Right renal pelvis (tissue), 4 donors: ENCODE measurements around the gene CLCA1. TPM values are rescaled to one million over a fixed set of nuclear protein-coding genes. Genes with fewer than 3 reads are reported as not detected.
"Not testable (repeated sequence)": the region's sequence is repeated elsewhere in the genome, so short reads cannot be mapped to it uniquely, and the experiment has no call there.

ENCODE experiments used
- DNase-seq, 4 donors: peaks; one replicate each; pipeline ENCODE4 v3.0.0-alpha.2; 2013; ENCODE audit warnings: low read depth in 4 of 4, low spot score in 3 of 4, missing footprints in 1 of 4
- polyA plus RNA-seq, 4 donors: library from polyadenylated mRNA; unstranded; fragments of 120-200 nt; gene quantifications; one replicate each; pipeline ENCODE4 v1.2.1, GENCODE V29; 2013; ENCODE audit not compliant: insufficient read length in 4 of 4

CLCA1 gene
- polyA plus RNA-seq, 4 donors = not detected

DNA sequence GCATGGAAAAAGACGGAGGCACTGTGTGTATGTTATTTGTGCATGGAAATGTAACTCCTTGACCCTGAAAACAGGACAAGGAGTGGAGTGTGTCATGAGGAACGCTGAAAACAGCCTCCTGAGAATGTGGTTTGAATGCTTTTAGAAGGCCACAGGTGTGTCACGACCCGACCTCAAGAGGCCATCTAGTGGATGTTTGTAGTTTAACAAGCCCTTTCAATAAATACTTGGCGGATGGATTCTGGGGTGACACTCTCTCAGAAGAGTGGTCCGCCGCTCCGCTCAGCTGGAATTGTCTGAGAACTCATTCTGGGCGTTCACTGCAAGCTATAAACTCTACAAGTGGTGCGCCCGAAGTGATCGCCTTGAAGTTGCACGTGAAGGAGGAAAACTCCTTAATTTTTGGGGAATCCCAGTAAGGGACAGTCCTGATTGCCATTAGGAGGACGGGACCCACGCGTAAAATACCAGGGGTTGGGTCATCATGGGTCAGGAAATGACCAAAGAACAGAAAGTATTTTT lies 33.5 kb downstream of the CLCA1 start:
- DNase-seq = not testable (repeated sequence)

DNA sequence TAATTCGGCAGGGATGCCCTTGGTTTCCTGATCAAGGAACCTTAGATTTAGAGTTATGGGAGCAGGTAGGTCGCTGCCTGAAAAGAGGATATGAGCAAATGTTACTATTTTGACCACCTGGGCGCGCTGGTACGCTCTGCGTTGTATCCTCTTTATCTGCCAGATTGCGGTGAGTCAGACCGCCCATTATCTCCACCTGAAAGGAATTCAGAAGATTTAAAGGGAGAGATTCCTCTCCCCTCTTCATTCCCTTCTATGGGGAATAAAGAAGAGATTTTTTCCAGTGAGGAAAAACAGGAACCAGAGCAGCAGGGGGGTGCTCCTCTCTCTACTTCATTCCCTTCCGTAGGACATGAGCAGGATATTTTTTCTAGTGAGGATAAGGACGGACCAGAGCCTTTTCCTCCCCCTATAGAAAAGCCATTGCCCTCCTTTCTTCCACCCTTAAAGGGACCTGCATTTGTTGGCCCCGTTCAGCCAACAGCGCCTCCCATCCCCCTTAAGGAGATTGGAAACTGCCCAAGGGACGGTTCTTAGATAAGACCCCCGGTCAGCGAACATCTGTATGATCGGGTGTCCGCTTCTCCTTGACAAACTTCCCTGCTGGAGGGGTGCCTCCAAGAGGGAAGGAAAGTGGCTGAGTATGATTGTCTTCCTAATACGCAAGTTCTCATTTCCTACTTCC lies 34.1 kb downstream of the CLCA1 start:
- DNase-seq = no peak

DNA sequence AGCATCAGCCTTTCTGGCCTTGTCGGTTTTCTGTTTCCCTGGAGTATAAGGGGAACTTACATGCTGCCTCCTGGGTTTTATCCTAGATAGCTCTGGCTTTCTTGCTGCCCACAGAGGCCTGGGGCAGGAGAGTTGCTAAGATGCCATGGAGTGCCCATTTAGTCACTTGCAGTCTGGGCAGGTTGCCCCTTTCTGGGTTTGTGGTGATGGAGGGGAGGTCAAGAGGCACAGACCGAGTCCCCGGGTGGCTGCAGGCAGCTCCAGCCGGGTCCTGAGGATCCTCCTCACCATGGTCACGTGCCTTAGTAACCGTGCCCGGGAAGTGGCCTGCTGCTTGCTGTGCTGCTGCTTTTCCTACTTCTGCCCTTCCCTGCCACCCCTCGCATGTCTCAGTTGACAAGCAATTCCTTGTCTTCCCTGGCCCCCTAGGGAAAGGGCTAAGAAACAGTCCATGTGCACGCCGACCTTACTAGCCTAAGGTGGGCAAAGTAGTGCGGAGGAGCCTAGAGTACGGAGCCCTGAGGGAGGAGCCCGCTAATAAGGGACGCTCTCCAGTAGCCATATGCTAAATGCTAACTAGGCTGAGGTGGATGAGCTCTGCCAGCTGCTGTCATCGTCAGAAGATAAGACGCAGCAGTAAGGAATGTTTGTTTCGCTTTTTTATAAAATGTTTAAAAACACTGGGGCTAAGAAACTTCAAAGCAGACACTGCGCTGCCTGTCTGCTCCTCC lies 34.8 kb downstream of the CLCA1 start:
- no peak for DNase-seq

DNA sequence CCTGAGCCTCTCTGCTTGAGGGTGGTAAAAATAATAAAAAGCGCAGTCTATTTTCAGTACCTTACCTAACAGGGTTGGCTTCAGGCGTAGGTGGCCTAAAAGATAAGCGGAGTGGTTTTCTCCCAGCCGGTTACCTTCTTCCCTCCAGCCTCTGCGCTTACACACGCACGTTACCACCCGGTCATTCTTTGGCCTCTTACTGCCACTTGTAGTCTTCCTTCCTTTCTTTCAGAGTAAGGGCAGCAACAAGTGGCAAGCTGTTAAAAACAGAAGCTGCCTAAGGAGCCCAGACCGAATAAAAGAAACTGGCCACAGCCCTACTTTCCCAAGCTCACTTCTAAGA lies 35.4 kb downstream of the CLCA1 start:
- no peak for DNase-seq

DNA sequence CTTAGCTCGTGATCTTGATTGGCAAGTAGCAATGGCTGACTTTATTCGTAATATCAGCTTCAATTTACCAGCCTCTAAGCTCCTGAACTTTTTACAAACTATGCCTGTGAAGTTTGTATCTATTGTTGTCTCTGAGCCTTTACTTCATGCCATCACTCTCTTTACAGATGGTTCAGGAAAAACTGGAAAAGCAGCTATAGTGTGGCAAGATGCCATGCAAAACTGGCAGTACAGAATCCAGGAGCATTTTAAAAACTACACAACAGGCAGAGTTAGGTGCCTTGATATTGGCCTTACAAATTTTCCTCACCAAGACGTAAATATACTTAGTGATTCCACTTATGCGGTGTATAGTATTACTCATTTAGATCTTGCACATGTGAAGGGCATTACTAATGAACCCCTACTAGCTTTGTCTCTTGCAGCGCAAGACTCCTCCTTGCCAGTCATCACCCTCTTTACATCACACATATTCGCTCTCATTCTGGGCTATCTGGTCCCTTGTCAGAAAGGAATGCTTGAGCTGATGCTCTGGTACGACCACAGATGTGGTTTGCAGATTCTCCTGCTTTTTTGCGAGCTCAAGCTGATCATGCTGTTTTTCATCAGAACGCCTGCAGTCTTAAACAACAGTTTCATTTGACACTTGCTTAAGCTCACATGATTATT lies 36.3 kb downstream of the CLCA1 start:
- DNase-seq = no peak

DNA sequence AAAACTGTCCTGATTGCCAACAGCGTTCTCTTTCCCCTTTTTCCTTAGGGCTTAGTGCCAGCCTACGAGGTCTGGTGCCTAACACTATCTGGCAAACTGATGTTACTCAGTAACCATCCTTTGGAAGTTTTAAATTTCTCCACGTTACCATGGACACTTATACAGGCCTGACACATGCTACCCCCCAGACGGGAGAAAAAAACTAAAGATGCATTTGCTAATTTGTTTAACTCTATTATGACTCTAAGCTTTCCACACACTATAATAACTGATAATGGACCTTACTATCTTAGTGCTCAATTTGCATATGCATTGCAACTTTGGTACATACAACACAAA lies 36.8 kb downstream of the CLCA1 start:
- no peak for DNase-seq

DNA sequence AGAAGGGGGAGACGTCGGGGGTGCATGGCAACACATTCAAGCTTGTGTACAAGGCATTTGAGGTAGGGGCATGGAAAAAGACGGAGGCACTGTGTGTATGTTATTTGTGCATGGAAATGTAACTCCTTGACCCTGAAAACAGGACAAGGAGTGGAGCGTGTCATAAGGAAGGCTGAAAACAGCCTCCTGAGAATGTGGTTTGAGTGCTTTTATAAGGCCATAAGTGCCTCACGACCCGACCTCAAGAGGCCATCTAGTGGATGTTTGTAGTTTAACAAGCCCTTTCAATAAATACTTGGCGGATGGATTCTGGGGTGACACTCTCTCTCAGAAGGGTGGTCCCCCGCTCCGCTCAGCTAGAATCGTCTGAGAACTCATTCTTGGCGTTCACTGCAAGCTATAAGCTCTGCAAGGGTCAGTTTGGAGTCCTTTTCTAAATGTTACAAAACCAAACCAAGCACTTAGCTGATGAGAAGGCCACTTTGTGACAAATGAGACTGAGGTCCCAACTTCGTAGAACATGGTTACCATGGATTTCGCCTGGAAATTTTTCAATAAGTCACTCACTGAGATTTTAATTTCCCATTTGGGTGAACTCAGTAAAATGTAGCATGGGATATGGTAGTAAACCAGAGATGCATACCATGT lies 39.3 kb downstream of the CLCA1 start:
- no peak for DNase-seq

DNA sequence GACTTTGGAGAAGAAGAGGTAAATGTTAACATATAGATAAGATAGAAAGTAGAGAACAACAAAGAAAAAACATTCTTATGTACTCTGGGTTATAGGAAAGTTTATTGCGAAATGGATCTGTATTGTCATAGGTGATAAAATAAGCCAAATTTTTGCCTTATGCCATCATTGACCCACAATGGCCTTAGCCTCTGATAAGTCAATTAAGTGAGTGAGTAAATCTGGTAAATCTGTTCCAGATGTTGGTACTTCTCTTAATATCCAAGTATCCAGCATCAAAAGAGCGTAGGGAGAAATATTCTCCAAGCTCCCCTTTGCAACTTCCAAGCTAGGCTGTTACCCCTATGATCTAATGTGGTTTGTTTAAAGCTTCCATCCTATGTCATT lies 39.8 kb downstream of the CLCA1 start:
- no peak for DNase-seq

DNA sequence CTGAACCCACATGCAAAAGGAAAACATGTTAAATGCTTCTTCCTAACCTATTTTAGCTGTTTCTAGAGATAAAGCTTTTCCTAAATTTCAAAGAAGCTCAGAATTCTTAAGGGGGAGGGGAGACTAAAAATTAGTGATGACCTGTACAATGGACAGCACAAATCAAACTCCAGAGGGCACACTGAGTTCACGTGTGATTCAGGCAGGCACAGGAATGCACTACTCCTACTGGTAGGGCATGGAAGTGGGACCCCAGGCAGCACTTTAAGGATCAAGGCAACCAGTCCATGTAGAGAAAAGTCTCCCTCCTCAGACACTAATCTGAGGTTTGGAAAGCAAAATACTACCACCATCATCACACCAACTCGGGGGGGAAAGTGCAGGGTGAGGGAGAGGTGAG lies 46.9 kb downstream of the CLCA1 start:
- DNase-seq = no peak

DNA sequence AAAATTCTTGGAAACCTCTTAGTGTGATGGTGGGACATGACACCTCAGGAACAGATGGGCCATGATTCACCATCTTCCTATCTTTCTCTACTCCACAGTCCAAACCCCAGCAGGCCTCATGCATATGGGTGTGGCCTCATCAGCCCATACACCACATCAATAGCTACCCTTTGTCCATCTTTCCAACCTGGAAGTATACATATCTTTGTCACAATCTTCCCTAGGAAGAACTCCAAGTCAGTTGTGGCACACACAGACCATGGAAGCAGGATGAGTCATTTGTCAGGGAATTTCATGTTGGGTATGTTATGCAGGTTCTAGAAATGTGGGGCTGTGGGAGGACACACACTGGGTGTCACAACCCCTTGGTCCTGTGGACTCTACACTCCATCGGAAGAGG lies 47.6 kb downstream of the CLCA1 start:
- DNase-seq = no peak

DNA sequence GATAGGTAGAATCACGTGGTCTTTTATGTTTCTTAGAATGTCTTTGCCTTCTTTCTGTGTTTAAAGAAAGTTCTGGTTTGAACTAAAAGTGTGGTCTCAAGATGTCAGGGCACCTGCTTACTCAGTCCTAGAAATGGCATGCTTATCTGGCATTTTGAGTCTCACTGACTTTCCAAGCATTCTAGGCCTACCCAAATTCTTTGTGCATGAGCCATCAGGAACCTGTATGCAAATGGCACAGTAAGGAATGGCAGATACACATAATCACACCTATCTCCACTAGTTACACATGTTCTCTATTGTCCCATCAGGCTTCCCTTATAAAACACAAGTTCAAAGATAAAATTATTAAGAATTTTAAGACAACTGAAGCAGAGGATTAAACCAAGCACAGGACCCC lies 48.6 kb downstream of the CLCA1 start:
- DNase-seq = no peak

DNA sequence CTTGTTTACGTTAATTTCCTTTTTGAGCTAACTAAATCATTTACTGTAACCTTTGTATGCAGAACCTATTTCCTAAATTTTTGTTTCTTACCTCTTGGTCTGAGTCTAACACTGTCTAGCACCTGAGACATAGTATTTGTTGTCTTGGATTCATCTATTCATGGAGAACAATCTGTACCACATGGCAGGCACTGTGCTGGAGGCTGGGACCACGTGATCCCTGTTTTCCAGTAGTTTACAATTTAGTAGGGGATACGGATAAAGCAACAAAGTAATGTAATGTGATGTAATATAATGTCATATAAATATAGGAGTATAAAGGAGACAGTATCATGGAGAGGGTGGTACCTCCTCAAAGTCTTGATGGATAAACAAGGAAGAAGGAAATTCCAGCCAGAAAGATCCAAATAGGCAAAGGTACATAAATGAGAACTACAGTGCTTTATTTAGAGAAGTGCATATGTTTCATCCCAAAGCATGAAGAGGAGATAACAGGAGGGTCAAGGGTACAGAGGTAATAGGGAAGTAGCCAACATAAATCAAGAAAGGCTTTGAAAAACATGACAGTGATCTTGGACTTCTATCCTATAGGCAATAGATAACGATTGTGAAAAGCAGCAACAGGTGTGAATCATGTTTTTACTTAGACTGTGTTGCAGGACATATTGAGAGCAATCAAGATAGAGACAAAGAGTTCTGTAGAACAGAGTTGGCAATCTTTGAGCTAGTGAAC lies 52.2 kb downstream of the CLCA1 start:
- no peak for DNase-seq

DNA sequence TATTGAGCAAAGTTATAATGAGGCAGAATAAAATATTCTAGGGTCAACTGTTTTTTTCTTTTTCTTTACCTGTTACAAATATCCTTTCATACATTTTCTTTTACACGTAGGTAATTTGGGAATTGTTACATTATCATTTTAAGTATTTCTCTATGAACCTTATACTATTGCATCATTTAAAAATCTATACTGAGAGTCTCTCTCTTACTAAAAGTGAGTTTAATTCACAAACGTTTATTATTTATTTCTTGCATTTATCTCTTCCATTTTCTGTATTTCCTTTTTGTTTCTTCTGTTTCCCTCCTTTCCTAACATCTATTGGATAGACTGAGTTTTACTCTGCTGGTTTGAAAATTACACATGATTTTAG lies 52.8 kb downstream of the CLCA1 start:
- no peak for DNase-seq

DNA sequence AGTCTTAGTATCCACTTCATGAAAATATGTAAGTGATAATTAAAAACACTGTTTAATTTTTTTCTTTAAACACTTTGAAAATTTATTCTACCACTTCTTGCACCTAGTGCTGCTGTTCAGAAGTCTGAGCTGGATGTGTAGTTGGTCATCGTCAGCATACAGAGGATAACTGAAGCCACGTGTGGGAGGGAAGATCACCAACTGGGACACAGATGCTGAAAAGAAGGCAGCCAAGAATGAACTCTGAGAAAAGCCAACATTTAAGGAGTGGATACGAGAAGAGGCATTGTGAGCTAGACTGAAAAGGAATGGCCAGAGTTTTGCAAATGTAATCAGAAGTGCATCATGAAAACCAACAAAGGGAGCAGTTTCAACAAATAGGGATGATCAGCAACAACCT lies 53.5 kb downstream of the CLCA1 start:
- DNase-seq = no peak

DNA sequence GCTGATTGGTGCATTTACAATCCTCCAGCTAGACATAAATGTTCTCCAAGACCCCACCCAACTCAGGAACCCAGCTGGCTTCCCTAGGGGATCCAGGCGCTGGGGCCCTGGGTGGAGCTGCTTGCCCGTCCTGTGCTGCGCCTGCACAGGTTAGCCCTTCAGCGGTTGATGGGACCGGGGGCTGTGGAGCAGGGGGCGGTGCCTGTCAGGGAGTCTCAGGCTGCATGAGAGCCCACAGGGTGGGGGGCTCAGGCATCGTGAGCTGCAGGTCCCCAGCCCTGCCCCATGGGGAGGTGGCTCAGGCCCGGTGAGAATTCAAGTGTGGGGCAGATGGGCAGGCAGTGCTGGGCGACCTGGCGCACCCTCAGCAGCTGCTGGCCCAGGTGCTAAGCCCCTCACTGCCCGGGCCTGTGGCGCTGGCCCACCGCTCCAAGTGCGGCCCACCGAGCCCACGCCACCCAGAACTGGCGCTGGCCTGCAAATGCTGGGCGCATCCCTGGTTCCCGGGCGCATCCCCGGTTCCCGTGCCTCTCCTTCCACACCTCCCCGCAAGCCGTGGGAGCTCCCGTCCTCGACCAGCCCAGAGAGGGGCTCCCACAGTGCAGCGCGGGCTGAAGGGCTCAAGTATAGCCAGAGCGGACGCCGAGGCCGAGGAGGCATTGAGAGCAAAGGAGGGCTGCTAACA lies 55.1 kb downstream of the CLCA1 start:
- no peak for DNase-seq

DNA sequence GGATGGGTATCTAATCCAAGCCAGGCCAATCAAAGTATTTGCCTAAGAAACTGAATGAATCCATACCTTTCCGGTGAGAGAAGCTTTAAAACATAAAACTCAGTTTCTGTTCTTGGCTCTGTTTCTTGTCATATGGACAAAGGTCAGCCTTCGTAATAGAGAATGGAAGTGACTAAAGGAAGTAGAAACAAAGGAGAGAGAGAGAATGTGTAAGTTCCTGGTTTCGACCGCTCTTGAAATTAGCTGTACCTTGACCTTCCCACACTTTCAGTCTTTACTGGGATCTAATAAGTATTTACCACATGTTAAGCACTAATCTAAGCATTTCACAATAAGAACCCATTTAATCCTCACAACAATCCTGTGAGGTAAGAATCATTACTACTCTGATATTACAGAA lies 58.6 kb downstream of the CLCA1 start:
- DNase-seq = no peak

DNA sequence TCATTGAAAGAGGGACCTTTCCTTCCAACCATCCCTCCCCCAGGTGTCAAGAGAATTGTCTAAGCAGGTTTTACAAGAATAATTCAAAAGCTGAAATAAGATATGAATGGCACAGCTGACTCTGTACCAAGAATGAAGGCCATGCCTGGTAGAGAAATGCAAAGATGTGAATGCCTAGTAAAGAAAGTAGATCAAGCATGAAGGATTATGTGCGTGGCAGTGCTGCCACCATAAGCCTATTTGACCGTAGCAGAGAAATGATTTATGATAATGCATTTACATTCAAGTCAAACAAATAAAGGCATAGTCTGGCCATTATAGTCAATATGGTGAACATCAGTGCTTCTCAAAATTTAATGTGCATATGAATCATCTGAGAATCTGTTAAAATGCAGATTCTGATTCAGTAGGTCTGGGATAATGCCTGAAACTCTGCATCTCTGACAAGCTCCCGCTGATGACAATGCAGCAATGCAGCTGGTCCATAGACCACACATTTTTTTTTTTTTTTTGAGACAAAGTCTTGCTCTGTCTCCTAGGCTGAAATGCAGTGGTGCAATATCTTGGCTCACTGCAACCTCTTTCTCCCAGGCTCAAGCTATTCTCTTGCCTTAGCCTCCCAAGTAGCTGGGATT lies 61.6 kb downstream of the CLCA1 start:
- DNase-seq = no peak

DNA sequence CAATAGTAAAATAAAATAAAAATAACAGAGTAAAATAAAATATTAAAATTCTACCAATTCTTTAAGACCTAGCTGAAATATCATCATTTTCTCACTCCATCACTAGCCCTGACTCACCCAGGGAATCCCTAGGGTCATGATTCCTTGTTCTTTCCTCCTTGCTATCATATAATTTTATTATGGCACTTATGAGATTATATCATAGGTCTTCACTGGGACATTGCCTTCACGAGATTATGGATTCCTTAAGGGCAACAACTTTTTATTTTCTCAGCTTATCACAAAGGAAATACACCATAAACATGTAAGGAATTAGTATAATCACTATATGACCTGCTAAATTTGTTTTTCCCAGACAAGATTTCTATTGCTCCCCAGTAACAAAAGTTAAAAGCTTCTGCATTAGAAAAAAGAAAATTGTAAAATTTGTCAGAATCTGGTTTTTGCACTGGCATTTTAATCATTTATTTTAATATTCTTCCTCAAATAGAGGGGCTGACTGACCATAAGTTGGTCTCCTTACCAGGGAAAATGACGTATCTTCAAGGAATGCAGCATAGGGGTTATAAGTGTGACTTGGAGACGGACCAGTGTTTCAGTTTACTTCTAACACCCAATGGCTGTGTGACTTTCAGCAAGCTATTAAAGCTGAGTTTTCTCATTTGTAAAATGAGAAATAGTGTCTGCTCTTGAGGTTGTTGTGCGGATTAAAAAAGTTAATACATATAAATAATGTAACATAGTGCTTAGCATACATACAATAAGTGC lies 69.4 kb downstream of the CLCA1 start:
- no peak for DNase-seq

DNA sequence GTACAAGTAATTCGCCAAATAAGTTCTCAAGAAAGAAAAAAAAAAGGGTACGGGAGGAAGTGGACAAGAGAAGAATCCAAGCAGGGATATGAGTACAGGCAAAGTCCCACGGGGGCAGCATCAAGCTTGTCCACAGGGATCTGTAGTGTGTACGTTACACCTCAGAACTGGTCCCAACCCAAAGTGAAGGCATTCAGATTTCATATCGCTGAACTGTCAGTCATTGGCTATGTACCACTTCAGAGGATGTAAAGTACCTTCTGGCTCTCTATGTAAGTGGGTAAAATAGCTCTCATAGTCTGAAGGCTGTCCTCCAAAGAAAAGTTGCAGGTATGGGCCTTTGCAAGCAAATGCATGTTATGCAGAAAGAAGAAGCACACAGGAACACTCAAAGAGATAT lies 70.0 kb downstream of the CLCA1 start:
- no peak for DNase-seq
